ENCODE measurements around the gene SCN3B. TPM values are rescaled to one million over a fixed set of nuclear protein-coding genes. Genes with fewer than 3 reads are reported as not detected.
"Not testable (repeated sequence)": the region's sequence is repeated elsewhere in the genome, so short reads cannot be mapped to it uniquely, and the experiment has no call there.

The SCN3B gene
- total and polyA plus RNA-seq, 3 donors from 2014 or later = 2.4 to 5.1 (median 3.9) TPM

- no peak overlapping the region for H3K27ac ChIP-seq
- no peak overlapping the region for H3K4me3 ChIP-seq
- H3K9me3 ChIP-seq = no peaks in the 10 kb centered on the region
- DNase-seq = no peak
- no peaks in the 10 kb centered on the region for H3K27me3 ChIP-seq
- no peak for TF ChIP-seq POLR2A (IDR thresholded peaks at IDR 0.05)
- TF ChIP-seq CTCF (IDR thresholded peaks at IDR 0.05) = no peak
- H3K36me3 ChIP-seq (ENCODE audit: low read depth, missing control alignments) = no peaks in the 10 kb centered on the region
- 53 to 75% methylated on average over 5 of the region's 5 CpGs for WGBS, 2 donors
- H3K4me1 ChIP-seq = no peaks in the 10 kb centered on the region
- intact Hi-C loops (cut with DNase I; ENCODE audit: low total_unique reads) = no loop called here
Observed at GRCh38 chr11:123672568-123672967, 18.1 kb upstream of the SCN3B start.

GRCh38 chr11:123671534-123671933 is 17.1 kb upstream of the SCN3B start:
- no peak for DNase-seq
- H3K36me3 ChIP-seq (ENCODE audit: low read depth, missing control alignments) = no peaks in the 10 kb centered on the region
- intact Hi-C loops (cut with DNase I; ENCODE audit: low total_unique reads) = no loop called here
- H3K27ac ChIP-seq = no peak overlapping the region
- no peak overlapping the region for H3K4me3 ChIP-seq
- no peaks in the 10 kb centered on the region for H3K9me3 ChIP-seq
- no peak for TF ChIP-seq CTCF (IDR thresholded peaks at IDR 0.05)
- TF ChIP-seq POLR2A (IDR thresholded peaks at IDR 0.05) = no peak
- WGBS, 2 donors = 59 to 68% methylated on average over 8 to 9 of the region's 9 CpGs
- H3K4me1 ChIP-seq = no peaks in the 10 kb centered on the region
- no peaks in the 10 kb centered on the region for H3K27me3 ChIP-seq

GRCh38 chr11:123670081-123670480 is 15.7 kb upstream of the SCN3B start:
- Histone ChIP-seq H3K36me3 (ENCODE audit: low read depth, missing control alignments) (no peaks in the 10 kb centered on the region), H3K27ac (no peak overlapping the region), H3K27me3 (no peaks in the 10 kb centered on the region), H3K4me3 (no peak overlapping the region), H3K9me3 (no peaks in the 10 kb centered on the region), H3K4me1 (no peaks in the 10 kb centered on the region)
- DNase-seq = no peak
- no peak for TF ChIP-seq POLR2A (IDR thresholded peaks at IDR 0.05)
- no peak for TF ChIP-seq CTCF (IDR thresholded peaks at IDR 0.05)
- intact Hi-C loops (cut with DNase I; ENCODE audit: low total_unique reads) = no loop called here
- 66 to 80% methylated on average over 1 of the region's 1 CpG for WGBS, 2 donors

- Histone ChIP-seq H3K27ac (no peak overlapping the region), H3K4me1 (no peaks in the 10 kb centered on the region), H3K9me3 (no peaks in the 10 kb centered on the region), H3K27me3 (no peaks in the 10 kb centered on the region), H3K36me3 (ENCODE audit: low read depth, missing control alignments) (no peaks in the 10 kb centered on the region), H3K4me3 (no peak overlapping the region)
- 57 to 76% methylated on average over 1 of the region's 1 CpG for WGBS, 2 donors
- no peak for TF ChIP-seq CTCF (IDR thresholded peaks at IDR 0.05)
- TF ChIP-seq POLR2A (IDR thresholded peaks at IDR 0.05) = no peak
- intact Hi-C loops (cut with DNase I; ENCODE audit: low total_unique reads) = no loop called here
- DNase-seq = no peak
Observed at GRCh38 chr11:123665306-123665705, 10.9 kb upstream of the SCN3B start.

GRCh38 chr11:123659965-123660364 is 5.5 kb upstream of the SCN3B start:
- H3K27me3 ChIP-seq; H3K27ac ChIP-seq; H3K36me3 ChIP-seq (ENCODE audit: low read depth, missing control alignments); H3K4me3 ChIP-seq; intact Hi-C loops (cut with DNase I; ENCODE audit: low total_unique reads); H3K9me3 ChIP-seq; H3K4me1 ChIP-seq; DNase-seq: not testable (repeated sequence)
- 63 to 64% methylated on average over 3 of the region's 3 CpGs for WGBS, 2 donors

Measured in testis (tissue), 3 donors.